ENCODE data around the gene PHACTR1. TPM values are rescaled to one million over a fixed set of nuclear protein-coding genes. Genes with fewer than 3 reads are reported as not detected.

The PHACTR1 gene
- total RNA-seq, 4 donors from 2014 or later = 1.2 to 3.2 (median 1.6) TPM; not detected in 1

GRCh38 chr6:13177664-13178063 is 461.1 kb downstream of the PHACTR1 start:
- Histone ChIP-seq H3K27me3 (no peaks in the 10 kb centered on the region), H3K4me1 (no peaks in the 10 kb centered on the region), H3K36me3 (no peaks in the 10 kb centered on the region), H3K4me3 (no peak overlapping the region), H3K9me3 (no peaks in the 10 kb centered on the region), H3K27ac (no peak overlapping the region)
- 89% methylated on average over 2 of the region's 2 CpGs; no CpG with 5 or more reads in 1 of the 2 donors for WGBS, 2 donors (ENCODE audit: low coverage in 1 of 2)
- intact Hi-C loops (cut with DNase I; ENCODE audit: low total_unique reads) (no loop called here), in situ Hi-C loops (cut with MboI; ENCODE audit: low pct_ligation_motif_present in 1 of 4, low pct_unique_long_range_greater_than_20kb in 1 of 4, low sequenced_read_pairs in 3 of 4) (loop anchor here in 1 of 4 donors (25.0 kb wide), 1 partner anchor 410 kb away; no protein-coding TSS in a partner anchor)
- TF ChIP-seq EP300 (IDR thresholded peaks at IDR 0.05; ENCODE audit: low read depth) (no peak), CTCF (IDR thresholded peaks at IDR 0.05) (no peak), POLR2A (IDR thresholded peaks at IDR 0.05) (no peak), POLR2AphosphoS5 (IDR thresholded peaks at IDR 0.05) (no peak)
- DNase-seq = no peak

- H3K9me3 ChIP-seq = no peaks in the 10 kb centered on the region
- in situ Hi-C loops (cut with MboI; ENCODE audit: low pct_ligation_motif_present in 1 of 4, low pct_unique_long_range_greater_than_20kb in 1 of 4, low sequenced_read_pairs in 3 of 4) (loop anchor here in 1 of 4 donors (25.0 kb wide), 1 partner anchor 409 kb away; no protein-coding TSS in a partner anchor), intact Hi-C loops (cut with DNase I; ENCODE audit: low total_unique reads) (no loop called here)
- no peaks in the 10 kb centered on the region for H3K36me3 ChIP-seq
- no peaks in the 10 kb centered on the region for H3K4me1 ChIP-seq
- TF ChIP-seq CTCF (IDR thresholded peaks at IDR 0.05) (no peak), POLR2A (IDR thresholded peaks at IDR 0.05) (no peak), EP300 (IDR thresholded peaks at IDR 0.05; ENCODE audit: low read depth) (no peak), POLR2AphosphoS5 (IDR thresholded peaks at IDR 0.05) (no peak)
- DNase-seq = no peak
- H3K27me3 ChIP-seq = no peaks in the 10 kb centered on the region
- H3K4me3 ChIP-seq = no peak overlapping the region
- no peak overlapping the region for H3K27ac ChIP-seq
- WGBS, 2 donors (ENCODE audit: low coverage in 1 of 2) = 44 to 49% methylated on average over 3 to 4 of the region's 5 CpGs
Observed at GRCh38 chr6:13178107-13178506, 461.5 kb downstream of the PHACTR1 start.

- no peaks in the 10 kb centered on the region for H3K9me3 ChIP-seq
- H3K27ac ChIP-seq = no peak overlapping the region
- no peak overlapping the region for H3K4me3 ChIP-seq
- H3K4me1 ChIP-seq = no peaks in the 10 kb centered on the region
- DNase-seq = no peak
- no peaks in the 10 kb centered on the region for H3K36me3 ChIP-seq
- intact Hi-C loops (cut with DNase I; ENCODE audit: low total_unique reads) = no loop called here
- 85 to 96% methylated on average over 4 to 7 of the region's 7 CpGs for WGBS, 2 donors (ENCODE audit: low coverage in 1 of 2)
- in situ Hi-C loops (cut with MboI; ENCODE audit: low pct_ligation_motif_present in 1 of 4, low pct_unique_long_range_greater_than_20kb in 1 of 4, low sequenced_read_pairs in 3 of 4) = loop anchor here in 1 of 4 donors (25.0 kb wide), 1 partner anchor 407 kb away; no protein-coding TSS in a partner anchor
- TF ChIP-seq EP300 (IDR thresholded peaks at IDR 0.05; ENCODE audit: low read depth) = no peak
- TF ChIP-seq POLR2AphosphoS5 (IDR thresholded peaks at IDR 0.05) = no peak
- TF ChIP-seq POLR2A (IDR thresholded peaks at IDR 0.05) = no peak
- no peak for TF ChIP-seq CTCF (IDR thresholded peaks at IDR 0.05)
- no peaks in the 10 kb centered on the region for H3K27me3 ChIP-seq
Observed at GRCh38 chr6:13180538-13180937, 464.0 kb downstream of the PHACTR1 start.

- Histone ChIP-seq H3K36me3 (no peaks in the 10 kb centered on the region), H3K9me3 (no peaks in the 10 kb centered on the region), H3K4me3 (no peak overlapping the region), H3K4me1 (no peaks in the 10 kb centered on the region), H3K27ac (no peak overlapping the region), H3K27me3 (no peaks in the 10 kb centered on the region)
- intact Hi-C loops (cut with DNase I; ENCODE audit: low total_unique reads) (no loop called here), in situ Hi-C loops (cut with MboI; ENCODE audit: low pct_ligation_motif_present in 1 of 4, low pct_unique_long_range_greater_than_20kb in 1 of 4, low sequenced_read_pairs in 3 of 4) (loop anchor here in 1 of 4 donors (25.0 kb wide), 1 partner anchor 406 kb away; no protein-coding TSS in a partner anchor)
- TF ChIP-seq CTCF (IDR thresholded peaks at IDR 0.05) = no peak
- no peak for DNase-seq
- WGBS, 2 donors (ENCODE audit: low coverage in 1 of 2) = 43 to 64% methylated on average over 7 to 8 of the region's 8 CpGs
Observed at GRCh38 chr6:13181393-13181792, 464.8 kb downstream of the PHACTR1 start.
